Germinal center (tissue), 1 donor: Measurements from ENCODE around the gene TRPM3.
"Not testable (repeated sequence)": the region's sequence is repeated elsewhere in the genome, so short reads cannot be mapped to it uniquely, and the experiment has no call there.

ENCODE experiments used
- DNase-seq: peaks from one replicate; pipeline ENCODE4 v3.0.0; 2012; ENCODE audit warnings: mixed read lengths, low spot score

The TRPM3 gene

DNA sequence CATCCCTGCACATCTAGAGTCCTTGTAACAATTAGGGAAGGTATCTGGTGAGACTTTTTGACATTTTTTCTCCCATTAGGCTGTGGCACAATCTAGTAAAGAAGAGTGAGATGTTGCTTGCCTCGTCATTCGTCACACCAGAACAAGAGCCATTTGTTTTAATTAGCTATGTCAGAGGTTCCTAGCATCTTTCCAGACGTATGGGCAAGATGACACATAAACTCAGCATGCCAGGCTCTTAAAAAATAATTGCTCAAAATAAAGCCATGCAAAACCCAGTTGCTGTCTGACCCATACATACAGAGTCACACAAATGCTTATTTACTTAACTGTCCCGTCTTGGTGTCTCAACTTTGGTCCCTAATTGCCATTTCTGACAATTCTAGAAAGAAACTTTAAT is 125.9 kb downstream of the TRPM3 start:
- DNase-seq: no peak

GRCh38 chr9:70994582-70994981 is 126.8 kb downstream of the TRPM3 start:
- DNase-seq: no peak

GRCh38 chr9:70988551-70988950 is 132.9 kb downstream of the TRPM3 start:
- no peak for DNase-seq

DNA sequence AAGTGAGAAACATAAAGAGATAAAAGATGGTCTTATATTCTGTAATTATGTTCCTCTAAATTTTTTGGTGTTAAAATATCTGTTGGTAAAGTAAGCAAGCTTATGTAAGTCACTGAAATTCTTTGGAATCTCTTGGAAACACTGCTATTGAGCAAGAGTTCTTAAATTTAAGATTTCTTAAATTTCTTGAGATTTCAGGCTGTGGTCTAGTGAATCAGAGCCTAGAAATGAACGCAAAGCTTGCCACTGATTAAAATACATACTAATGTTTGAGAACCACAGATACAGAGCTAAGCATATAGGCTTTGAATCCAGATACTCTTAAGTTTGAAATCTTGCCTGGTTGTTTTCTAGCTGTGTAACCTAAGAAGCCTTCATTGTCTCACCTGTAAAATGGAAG is 133.4 kb downstream of the TRPM3 start:
- no peak for DNase-seq

DNA sequence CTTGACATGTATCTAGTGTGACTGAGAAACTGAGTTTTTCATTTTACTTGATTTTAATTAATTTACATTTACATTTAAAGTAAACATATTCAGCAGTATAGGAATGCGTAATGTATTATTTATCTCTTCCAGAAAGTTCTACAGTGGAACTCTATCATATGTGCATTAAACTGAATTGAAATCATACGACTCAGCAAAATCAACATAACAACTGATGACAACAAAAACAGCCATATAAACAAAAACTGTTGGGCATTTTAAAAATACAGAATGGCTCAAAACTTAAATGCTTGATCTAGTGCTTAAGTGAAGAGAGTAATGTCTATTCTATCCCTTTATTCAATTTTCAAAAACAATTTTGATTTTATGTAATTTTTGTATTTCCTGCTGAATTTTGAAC is 134.4 kb downstream of the TRPM3 start:
- DNase-seq: no peak

DNA sequence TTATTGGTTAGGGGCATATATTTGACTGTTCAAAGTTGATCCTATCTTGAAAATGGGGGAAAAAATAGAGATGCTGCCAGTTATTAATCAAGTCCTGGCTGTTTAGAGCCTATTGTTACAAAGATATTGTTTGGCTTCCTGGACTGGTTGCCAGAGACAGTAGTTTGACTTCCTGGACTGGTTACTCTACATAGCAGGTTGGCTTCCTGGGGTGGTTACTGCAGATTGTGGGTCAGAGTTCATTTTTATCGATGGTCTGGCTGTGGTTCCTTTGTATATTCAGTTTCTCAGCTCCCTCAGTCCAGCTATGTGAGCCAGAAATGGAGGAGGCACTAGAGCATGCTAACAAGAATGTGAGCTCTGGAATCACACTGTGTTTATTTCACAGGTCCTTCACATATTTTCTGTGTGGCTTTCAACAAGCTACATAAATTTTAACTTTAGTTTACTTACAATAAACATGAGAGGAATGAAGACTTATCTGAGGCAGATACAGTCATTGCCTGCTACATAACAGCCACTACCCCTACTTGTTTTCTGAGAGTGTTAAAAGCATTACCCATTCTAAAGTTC is 137.6 kb downstream of the TRPM3 start:
- no peak for DNase-seq

DNA sequence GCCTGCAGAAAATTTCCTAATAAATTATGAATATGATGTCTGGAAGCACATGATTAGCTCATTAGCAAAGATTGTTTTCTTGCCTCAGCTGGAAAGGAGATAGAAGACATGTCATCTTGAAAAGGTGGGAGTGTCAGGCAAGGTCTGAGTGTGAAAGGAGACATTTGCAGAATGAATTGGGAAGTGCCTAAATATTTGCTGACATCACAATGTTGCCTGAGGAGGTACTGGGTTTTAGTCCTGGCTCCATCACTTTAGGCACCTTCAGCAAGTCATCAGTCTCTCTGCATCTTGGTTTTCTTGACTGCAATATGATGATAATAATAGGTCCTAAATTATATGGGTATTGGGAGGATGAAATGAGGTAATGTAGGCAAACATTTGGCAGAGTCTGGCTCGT is 140.1 kb downstream of the TRPM3 start:
- DNase-seq: no peak

DNA sequence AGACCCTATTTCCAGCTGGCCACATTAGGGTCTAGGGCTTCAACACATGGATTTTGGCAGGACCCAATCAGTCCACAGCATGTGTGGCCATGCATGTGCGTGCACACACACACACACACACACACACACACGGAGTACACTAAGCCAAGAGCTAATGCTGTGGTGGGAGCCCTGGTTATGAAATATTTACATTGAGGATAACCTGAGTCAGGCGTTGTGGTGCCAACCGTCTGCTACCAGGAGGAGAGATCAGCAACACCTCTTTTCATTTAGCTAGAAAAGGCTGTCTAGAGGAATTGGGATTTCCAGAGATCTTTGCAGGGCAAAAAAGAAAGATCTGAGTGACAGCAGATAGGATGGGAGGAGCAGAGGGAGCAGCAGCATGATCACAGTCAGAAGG is 141.5 kb downstream of the TRPM3 start:
- DNase-seq: no peak

DNA sequence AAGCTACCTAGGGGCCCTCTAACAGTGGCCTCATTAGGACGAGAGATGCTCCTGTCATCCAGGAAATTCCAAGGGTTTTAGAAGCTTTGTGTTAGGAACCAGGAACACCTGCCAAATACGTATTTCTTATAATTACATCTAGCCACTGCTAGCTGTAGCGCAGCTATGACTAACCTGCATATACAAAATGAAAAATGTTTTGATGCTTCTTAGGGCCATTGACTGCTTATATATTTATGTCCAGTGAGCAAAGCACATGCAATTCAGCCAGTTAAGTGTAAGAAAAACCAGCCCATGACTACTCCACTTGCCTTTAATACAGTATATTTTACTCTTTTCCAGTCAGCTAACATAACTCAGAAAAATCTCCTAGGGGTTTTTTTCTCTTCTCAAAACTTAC is 143.3 kb downstream of the TRPM3 start:
- DNase-seq: no peak

GRCh38 chr9:70975821-70976220 is 145.6 kb downstream of the TRPM3 start:
- no peak for DNase-seq

- no peak for DNase-seq
These were observed 149.7 kb downstream of the TRPM3 start for GRCh38 chr9:70971723-70972122.

- not testable (repeated sequence) for DNase-seq
These were observed 155.0 kb downstream of the TRPM3 start for GRCh38 chr9:70966380-70966779.

GRCh38 chr9:70964861-70965260 is 156.6 kb downstream of the TRPM3 start:
- DNase-seq: no peak

GRCh38 chr9:70963554-70963953 is 157.9 kb downstream of the TRPM3 start:
- no peak for DNase-seq

- no peak for DNase-seq
These were observed 158.5 kb downstream of the TRPM3 start for GRCh38 chr9:70962761-70963440.

- no peak for DNase-seq
These were observed 162.1 kb downstream of the TRPM3 start for GRCh38 chr9:70959366-70959765.

DNA sequence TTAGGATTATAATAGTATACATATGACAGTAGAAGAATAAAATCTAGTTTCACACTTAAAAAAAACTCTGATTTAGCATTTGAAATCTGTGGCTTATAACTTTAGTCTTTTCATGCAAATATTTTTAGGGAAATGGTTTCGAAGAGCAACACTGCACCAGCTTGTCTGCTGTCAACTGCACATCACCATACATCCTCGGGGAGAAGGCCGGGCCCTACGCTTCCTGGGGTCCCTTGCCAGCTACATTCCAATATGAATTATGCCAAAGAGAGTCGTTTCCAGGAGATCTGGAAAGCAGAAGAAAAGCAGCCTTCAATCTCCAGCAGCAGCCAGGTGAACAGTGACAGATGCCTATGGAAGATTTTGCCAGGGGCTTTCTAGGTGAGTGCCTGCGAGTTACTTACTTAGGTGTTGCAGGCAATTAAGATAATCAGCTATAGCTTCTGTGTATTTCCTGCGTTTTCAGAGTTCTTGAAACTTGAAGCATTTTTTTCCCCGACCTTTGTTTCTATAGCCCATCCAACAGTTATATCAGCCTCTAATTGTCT is 166.8 kb downstream of the TRPM3 start:
- no peak for DNase-seq

- DNase-seq: no peak
These were observed 167.3 kb downstream of the TRPM3 start for GRCh38 chr9:70954126-70954525.

GRCh38 chr9:70951749-70952727 is 169.4 kb downstream of the TRPM3 start:
- no peak for DNase-seq

DNA sequence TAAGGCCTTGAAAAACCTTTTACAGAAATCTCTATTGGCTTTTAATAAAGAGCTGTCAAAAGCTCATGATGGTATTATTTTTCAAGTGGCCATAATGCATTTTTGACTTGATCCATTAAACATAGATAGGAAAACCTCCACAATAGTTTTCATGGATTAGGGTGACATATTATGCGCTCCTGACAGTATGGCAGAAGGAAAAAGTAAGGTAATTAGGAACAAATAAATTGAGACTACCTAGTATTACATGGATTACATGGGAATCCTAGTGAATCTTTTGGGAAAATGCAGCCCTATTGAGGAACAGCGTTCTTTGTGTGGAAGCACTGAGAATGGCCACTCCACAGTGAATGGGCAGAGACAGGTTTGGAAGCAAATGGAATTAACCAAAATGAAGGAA is 171.2 kb downstream of the TRPM3 start:
- no peak for DNase-seq

DNA sequence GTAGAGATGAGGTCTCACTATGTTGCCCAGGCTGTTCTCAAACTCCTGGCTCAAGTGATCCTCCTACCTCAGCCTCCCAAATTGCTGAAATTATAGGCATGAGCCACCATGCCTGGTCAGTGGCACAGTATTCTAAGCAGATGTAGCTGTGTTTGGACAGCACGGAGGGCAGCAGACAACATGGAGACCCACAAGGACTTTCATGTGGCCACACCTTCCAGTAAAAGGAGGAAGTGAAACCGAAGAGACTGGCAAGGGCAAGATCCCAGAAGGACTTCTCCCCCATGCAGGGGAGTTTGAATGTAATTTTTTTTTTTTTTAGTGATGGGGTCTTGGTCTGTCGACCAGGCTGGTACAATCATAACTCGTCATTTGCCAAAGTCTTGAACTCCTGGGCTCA is 172.2 kb downstream of the TRPM3 start:
- DNase-seq: no peak

DNA sequence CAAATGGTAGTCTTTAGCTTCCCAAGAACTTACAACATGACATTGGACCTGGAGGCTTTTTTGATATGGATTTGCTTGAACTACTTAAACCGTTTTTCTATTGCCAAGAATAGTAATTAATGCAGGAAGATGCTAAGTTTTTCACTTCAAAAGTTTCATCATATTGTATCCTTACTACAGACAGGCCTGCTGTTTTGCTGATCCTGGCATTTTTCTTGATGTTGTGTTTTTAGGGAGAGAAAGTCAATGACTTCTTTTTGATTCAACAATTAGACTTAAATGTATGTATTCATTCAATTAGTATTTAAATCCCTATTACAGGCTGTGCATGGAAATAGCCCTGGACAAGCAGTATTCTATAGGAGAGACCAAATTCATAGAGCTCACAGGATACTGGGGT is 172.7 kb downstream of the TRPM3 start:
- no peak for DNase-seq

GRCh38 chr9:70947511-70947910 is 173.9 kb downstream of the TRPM3 start:
- no peak for DNase-seq
